Measurements from ENCODE around the gene RAF1. TPM values are rescaled to one million over a fixed set of nuclear protein-coding genes. Genes with fewer than 3 reads are reported as not detected.

RAF1 gene
- total and polyA plus RNA-seq, 4 donors = 41.4 to 182 (median 80.5) TPM

DNA sequence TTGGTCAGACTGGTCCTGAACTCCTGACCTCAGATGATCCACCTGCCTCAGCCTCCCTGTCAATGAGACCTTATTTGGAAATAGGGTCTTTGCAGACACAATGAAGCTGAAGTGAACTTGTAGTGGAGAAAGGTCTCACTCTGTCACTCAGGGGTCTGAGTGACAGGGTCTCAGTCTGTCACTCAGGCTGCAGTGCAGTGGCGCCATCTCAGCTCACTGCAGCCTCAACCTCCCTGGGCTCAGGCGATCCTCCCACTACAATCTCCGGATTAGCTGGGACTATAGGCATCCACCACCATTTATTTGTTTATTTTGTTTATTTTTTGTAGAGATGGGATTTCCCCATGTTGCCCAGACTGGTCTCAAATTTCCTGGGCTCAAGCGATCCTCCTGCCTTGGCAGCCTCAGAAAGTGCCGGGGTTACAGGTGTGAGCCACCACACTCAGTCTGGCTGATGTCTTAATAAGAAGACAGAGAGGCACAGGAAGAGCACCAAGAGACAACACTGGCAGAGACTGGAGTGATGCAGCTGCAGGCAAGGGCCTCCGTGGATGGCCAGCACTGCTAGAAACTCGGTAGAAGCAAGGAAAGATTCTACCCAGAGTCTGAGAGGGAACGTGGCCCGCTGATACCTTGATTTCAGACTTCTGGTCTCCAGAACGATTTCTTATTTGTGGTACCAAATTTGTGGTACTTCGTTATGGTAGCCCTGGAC is 26.2 kb upstream of the RAF1 start:
- no peak overlapping the region for H3K9ac ChIP-seq (ENCODE audit: insufficient read depth in 1 of 2, low read length in 2 of 2)
- no peak overlapping the region for H3K4me3 ChIP-seq
- H3K27ac ChIP-seq (ENCODE audit: low read depth in 1 of 2, low read length in 1 of 2) = no peak overlapping the region
- ATAC-seq (ENCODE audit: insufficient read depth, low FRiP score) (no peak), DNase-seq (no peak)
- TF ChIP-seq, protein P1, sequence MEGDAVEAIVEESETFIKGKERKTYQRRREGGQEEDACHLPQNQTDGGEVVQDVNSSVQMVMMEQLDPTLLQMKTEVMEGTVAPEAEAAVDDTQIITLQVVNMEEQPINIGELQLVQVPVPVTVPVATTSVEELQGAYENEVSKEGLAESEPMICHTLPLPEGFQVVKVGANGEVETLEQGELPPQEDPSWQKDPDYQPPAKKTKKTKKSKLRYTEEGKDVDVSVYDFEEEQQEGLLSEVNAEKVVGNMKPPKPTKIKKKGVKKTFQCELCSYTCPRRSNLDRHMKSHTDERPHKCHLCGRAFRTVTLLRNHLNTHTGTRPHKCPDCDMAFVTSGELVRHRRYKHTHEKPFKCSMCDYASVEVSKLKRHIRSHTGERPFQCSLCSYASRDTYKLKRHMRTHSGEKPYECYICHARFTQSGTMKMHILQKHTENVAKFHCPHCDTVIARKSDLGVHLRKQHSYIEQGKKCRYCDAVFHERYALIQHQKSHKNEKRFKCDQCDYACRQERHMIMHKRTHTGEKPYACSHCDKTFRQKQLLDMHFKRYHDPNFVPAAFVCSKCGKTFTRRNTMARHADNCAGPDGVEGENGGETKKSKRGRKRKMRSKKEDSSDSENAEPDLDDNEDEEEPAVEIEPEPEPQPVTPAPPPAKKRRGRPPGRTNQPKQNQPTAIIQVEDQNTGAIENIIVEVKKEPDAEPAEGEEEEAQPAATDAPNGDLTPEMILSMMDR (IDR thresholded peaks at IDR 0.05; ENCODE audit: control extremely low read depth, extremely low read depth) = no peak
- H3K4me1 ChIP-seq (ENCODE audit: control insufficient read depth in 5 of 5, insufficient read depth in 5 of 5, low read length in 5 of 5) = peaks cover 0 to 2% (median 0%) of the 10 kb centered on the region in 5 donors
- H3K9me3 ChIP-seq (ENCODE audit: control insufficient read depth in 4 of 4, insufficient read depth in 3 of 4, low read length in 3 of 4) = no peaks in the 10 kb centered on the region
- H3K27me3 ChIP-seq (ENCODE audit: control insufficient read depth in 3 of 3, insufficient read depth in 3 of 3, low read length in 2 of 3) = no peaks in the 10 kb centered on the region
- H3K36me3 ChIP-seq (ENCODE audit: control insufficient read depth in 4 of 4, insufficient read depth in 4 of 4, low read length in 4 of 4) = no peaks in the 10 kb centered on the region
- WGBS, 2 donors = 83 to 89% methylated on average over 11 of the region's 11 CpGs

DNA sequence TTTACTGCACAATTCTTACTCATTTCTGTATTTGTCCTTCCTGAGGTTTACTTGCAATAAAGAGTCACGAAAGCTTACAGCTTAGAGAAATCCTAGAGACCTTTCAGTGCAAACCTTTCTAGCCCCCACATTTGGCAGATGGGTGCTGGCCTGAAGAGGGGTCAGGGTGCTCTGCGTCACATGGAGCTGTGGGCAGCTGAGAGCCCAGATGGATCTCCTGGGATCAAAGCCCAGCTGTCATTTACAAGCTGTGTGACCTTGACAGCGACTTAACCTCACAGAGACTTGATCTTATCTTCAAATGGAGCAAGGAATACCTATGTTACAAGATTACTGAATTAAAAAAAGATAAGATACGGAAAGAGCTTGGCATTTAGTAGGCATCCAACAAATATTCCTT is 24.0 kb upstream of the RAF1 start:
- WGBS, 2 donors = 78 to 84% methylated on average over 4 of the region's 4 CpGs
- H3K4me3 ChIP-seq = no peak overlapping the region
- no peaks in the 10 kb centered on the region for H3K27me3 ChIP-seq (ENCODE audit: control insufficient read depth in 3 of 3, insufficient read depth in 3 of 3, low read length in 2 of 3)
- H3K27ac ChIP-seq (ENCODE audit: low read depth in 1 of 2, low read length in 1 of 2) = no peak overlapping the region
- TF ChIP-seq, protein P1 (IDR thresholded peaks at IDR 0.05; ENCODE audit: control extremely low read depth, extremely low read depth) = no peak
- H3K9me3 ChIP-seq (ENCODE audit: control insufficient read depth in 4 of 4, insufficient read depth in 3 of 4, low read length in 3 of 4) = no peaks in the 10 kb centered on the region
- no peak overlapping the region for H3K9ac ChIP-seq (ENCODE audit: insufficient read depth in 1 of 2, low read length in 2 of 2)
- DNase-seq (no peak), ATAC-seq (ENCODE audit: insufficient read depth, low FRiP score) (no peak)
- H3K4me1 ChIP-seq (ENCODE audit: control insufficient read depth in 5 of 5, insufficient read depth in 5 of 5, low read length in 5 of 5) = no peaks in the 10 kb centered on the region
- no peaks in the 10 kb centered on the region for H3K36me3 ChIP-seq (ENCODE audit: control insufficient read depth in 4 of 4, insufficient read depth in 4 of 4, low read length in 4 of 4)

GRCh38 chr3:12686096-12686495 is 22.2 kb upstream of the RAF1 start:
- Histone ChIP-seq H3K27ac (ENCODE audit: low read depth in 1 of 2, low read length in 1 of 2) (no peak overlapping the region), H3K9ac (ENCODE audit: insufficient read depth in 1 of 2, low read length in 2 of 2) (no peak overlapping the region), H3K9me3 (ENCODE audit: control insufficient read depth in 4 of 4, insufficient read depth in 3 of 4, low read length in 3 of 4) (no peaks in the 10 kb centered on the region), H3K36me3 (ENCODE audit: control insufficient read depth in 4 of 4, insufficient read depth in 4 of 4, low read length in 4 of 4) (no peaks in the 10 kb centered on the region), H3K27me3 (ENCODE audit: control insufficient read depth in 3 of 3, insufficient read depth in 3 of 3, low read length in 2 of 3) (no peaks in the 10 kb centered on the region), H3K4me1 (ENCODE audit: control insufficient read depth in 5 of 5, insufficient read depth in 5 of 5, low read length in 5 of 5) (no peaks in the 10 kb centered on the region), H3K4me3 (no peak overlapping the region)
- 75 to 86% methylated on average over 3 of the region's 3 CpGs for WGBS, 2 donors
- TF ChIP-seq, protein P1 (IDR thresholded peaks at IDR 0.05; ENCODE audit: control extremely low read depth, extremely low read depth) = no peak
- ATAC-seq (ENCODE audit: insufficient read depth, low FRiP score) (no peak), DNase-seq (no peak)
